HFFc6 (cell line): Measurements from ENCODE around the gene SOS1. TPM values are rescaled to one million over a fixed set of nuclear protein-coding genes. Genes with fewer than 3 reads are reported as not detected.
A peak's percentile ranks its signal among the peaks of the same experiment; 100 is the strongest.

Source experiments
- DNase-seq: peaks from one replicate; pipeline ENCODE4 v3.0.0-alpha.2; 2018
- H3K27ac Mint-ChIP-seq: 2 replicates; pipeline ENCODE4 v1.8.0; 2020; ENCODE audit warnings: mild to moderate bottlenecking, mixed read lengths
- H3K27me3 Mint-ChIP-seq: 2 replicates; pipeline ENCODE4 v1.8.0; 2021; ENCODE audit warnings: mild to moderate bottlenecking, moderate library complexity, mixed read lengths; ENCODE audit not compliant: insufficient read depth
- H3K36me3 Mint-ChIP-seq: 2 replicates; pipeline ENCODE4 v1.8.0; 2021; ENCODE audit warnings: low read depth, mixed read lengths
- H3K4me1 Mint-ChIP-seq: 2 replicates; pipeline ENCODE4 v1.8.0; 2020; ENCODE audit warnings: low read depth, mixed read lengths
- H3K4me3 Mint-ChIP-seq: 2 replicates; pipeline ENCODE4 v1.8.0; 2020; ENCODE audit warnings: mild to moderate bottlenecking, moderate library complexity, mixed read lengths
- H3K9me3 Mint-ChIP-seq: 2 replicates; pipeline ENCODE4 v1.8.0; 2020; ENCODE audit warnings: mild to moderate bottlenecking, mixed read lengths
- CTCF ChIP-seq: fragments of 200-600 bp; sonication (generic); IDR thresholded peaks from 2 replicates; pipeline ENCODE4 v1.5.0; 2021; ENCODE audit warnings: antibody characterized with exemption, mild to moderate bottlenecking
- total RNA-seq, 6 experiments: library from RNA; stranded (reverse); fragmentation: NEBNext Ultra II Directional; extraction: Animal tissue kit (Norgen Biotek cat#: 25700); gene quantifications; 2 replicates in 1 of 6; 3 replicates in 5 of 6; pipeline ENCODE4 v1.2.3, GENCODE V29; 2021

The SOS1 gene
- total RNA-seq, 6 experiments from 2014 or later: 20.9 to 31.4 (median 24.6) TPM

DNA sequence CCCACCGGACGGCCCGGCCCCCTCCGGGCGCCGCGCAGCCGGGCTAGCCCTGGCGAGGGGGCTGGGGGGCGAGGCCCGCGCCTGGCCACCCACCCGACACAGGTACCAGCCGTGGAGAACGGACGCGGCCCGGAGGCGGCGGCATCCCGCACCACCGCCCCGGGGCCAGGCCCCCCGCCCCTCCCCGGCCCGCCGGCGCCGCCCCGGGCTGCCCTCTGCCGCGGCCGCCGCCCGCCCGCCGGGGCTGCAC, 405 bp downstream of the SOS1 start:
- H3K36me3 Mint-ChIP-seq: peaks cover 6% of the 10 kb centered on the region
- H3K9me3 Mint-ChIP-seq: no peaks in the 10 kb centered on the region
- peak overlapping the region; percentile 92; the same call in 1 of the 2 replicates for H3K4me3 Mint-ChIP-seq
- no peak overlapping the region for H3K27ac Mint-ChIP-seq
- no peaks in the 10 kb centered on the region for H3K27me3 Mint-ChIP-seq
- no peak for DNase-seq
- no peak for TF ChIP-seq CTCF
- H3K4me1 Mint-ChIP-seq: peaks cover 48% of the 10 kb centered on the region

DNA sequence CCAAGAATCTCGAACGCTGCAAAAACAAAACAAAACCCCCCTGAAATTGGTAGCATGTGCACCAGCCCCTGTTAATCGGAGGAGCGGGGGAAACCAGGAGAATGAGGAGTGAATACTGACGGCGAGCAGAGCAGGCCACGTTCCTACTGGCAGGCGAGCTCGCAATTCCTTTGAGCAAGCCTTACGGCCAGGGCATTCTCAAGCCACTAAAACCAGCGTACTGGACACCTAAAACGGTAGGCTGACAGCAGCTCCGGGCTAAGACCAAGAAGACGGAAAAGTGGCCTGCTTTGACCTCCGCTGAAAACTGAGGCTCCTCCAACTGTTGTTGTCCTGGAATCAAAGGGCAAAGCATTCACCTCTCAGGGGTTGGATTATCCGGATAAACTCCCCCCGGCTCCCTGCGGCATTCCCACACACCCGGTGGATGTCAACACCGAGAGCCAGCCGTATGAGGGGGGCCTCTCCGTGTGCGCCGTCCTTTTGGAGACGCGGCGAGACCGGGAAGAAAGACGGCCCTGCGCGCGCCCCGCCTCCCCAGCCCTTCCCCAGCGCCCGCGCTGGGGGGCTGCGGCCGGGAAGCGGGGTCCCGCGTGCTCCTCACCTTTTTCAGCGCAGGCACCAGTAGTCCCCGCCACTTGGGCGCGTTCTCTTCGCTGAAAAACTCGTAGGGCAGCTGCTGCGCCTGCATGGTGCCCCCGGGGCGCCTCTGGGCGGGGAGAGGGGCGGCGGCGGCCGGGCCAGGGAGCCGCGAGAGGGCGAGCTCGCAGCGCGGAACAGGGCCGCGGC, 925 bp downstream of the SOS1 start:
- TF ChIP-seq CTCF: peak; percentile 40; the same call in 1 of the 2 replicates
- Mint-ChIP-seq H3K4me3 (peak overlapping the region; percentile 94), H3K36me3 (peaks cover 6% of the 10 kb centered on the region), H3K27ac (peak overlapping the region; percentile 86), H3K27me3 (no peaks in the 10 kb centered on the region), H3K4me1 (peaks cover 46% of the 10 kb centered on the region), H3K9me3 (no peaks in the 10 kb centered on the region)
- DNase-seq: peak; percentile 54

- Mint-ChIP-seq H3K27me3 (no peaks in the 10 kb centered on the region), H3K9me3 (no peaks in the 10 kb centered on the region), H3K27ac (peak overlapping the region; percentile 86), H3K4me1 (peaks cover 48% of the 10 kb centered on the region), H3K36me3 (peaks cover 6% of the 10 kb centered on the region), H3K4me3 (peak overlapping the region; percentile 94)
- DNase-seq: no peak
- no peak for TF ChIP-seq CTCF
These were observed 1.9 kb downstream of the SOS1 start for GRCh38 chr2:39118786-39119499.

- no peak for DNase-seq
- H3K36me3 Mint-ChIP-seq: peaks cover 13% of the 10 kb centered on the region
- H3K4me3 Mint-ChIP-seq: no peak overlapping the region
- TF ChIP-seq CTCF: no peak
- no peaks in the 10 kb centered on the region for H3K9me3 Mint-ChIP-seq
- H3K27ac Mint-ChIP-seq: no peak overlapping the region
- H3K4me1 Mint-ChIP-seq: peaks cover 28% of the 10 kb centered on the region
- H3K27me3 Mint-ChIP-seq: peaks cover 1% of the 10 kb centered on the region; the same call in 1 of the 2 replicates
These were observed 5.3 kb downstream of the SOS1 start for GRCh38 chr2:39115556-39115955.

DNA sequence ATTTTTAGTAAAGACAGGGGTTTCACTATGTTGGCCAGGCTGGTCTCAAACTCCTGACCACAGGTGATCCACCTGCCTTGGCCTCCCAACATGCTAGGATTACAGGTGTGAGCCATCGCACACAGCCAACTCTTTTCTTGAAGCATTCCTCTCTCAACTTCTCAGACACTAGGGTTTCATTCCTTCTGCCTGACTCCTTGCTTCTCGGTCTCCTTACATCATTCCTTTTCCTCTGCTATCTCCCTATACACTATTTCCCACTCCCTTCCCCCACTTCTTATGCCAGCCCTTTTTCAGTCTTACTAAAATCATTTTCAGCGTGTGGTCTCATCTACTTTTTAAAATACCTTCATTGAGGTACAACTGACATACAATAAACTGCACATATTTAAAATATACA, 6.1 kb downstream of the SOS1 start:
- H3K4me1 Mint-ChIP-seq: peaks cover 28% of the 10 kb centered on the region
- H3K4me3 Mint-ChIP-seq: no peak overlapping the region
- peaks cover 1% of the 10 kb centered on the region; the same call in 1 of the 2 replicates for H3K27me3 Mint-ChIP-seq
- H3K36me3 Mint-ChIP-seq: peaks cover 13% of the 10 kb centered on the region
- no peak for TF ChIP-seq CTCF
- peak overlapping the region; percentile 41 for H3K27ac Mint-ChIP-seq
- H3K9me3 Mint-ChIP-seq: no peaks in the 10 kb centered on the region
- no peak for DNase-seq
